PC-9 (cell line): ENCODE measurements around the gene SBNO2.

Experiments
- CTCF ChIP-seq: fragments of 200-600 bp; sonication (generic); conservative IDR thresholded peaks from 2 replicates; pipeline ENCODE4 v1.6.1; 2017; ENCODE audit warnings: mixed run types, antibody characterized with exemption, mild to moderate bottlenecking, moderate library complexity
- EZH2 ChIP-seq: fragments of 200-600 bp; sonication (generic); IDR thresholded peaks from 2 replicates; pipeline ENCODE4 v1.8.0; 2017; ENCODE audit warnings: antibody characterized with exemption, low read depth

DNA sequence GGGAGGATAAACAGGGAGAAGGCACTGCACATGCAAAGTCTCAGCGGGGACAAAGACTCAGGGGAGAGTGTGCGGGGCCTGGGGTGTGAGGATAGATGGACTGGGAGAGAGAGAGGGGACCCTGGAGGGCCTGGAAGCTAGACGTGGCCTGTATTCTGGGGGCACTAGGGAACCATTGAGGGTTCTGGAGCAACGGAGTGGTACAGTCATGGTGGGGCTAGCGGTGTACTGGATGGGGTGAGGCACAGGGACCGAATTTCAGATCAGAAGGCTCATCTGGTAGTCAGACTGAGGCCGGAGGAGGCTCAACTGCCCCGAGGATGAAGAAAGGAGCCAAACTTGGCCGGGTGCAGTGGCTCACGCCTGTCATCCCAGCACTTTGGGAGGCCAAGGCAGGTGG is 8.0 kb upstream of the SBNO2 start:
- TF ChIP-seq CTCF (no peak), EZH2 (no peak)
